GM18520 (cell line): Measurements from ENCODE around the gene RNF103.
"Not testable (repeated sequence)": the region's sequence is repeated elsewhere in the genome, so short reads cannot be mapped to it uniquely, and the experiment has no call there.

ENCODE experiments used
- ATAC-seq: cut with Tn5 transposase; IDR thresholded peaks from one replicate; pipeline ENCODE4 v1.9.1; 2021; ENCODE audit not compliant: unreplicated experiment

Gene RNF103

DNA sequence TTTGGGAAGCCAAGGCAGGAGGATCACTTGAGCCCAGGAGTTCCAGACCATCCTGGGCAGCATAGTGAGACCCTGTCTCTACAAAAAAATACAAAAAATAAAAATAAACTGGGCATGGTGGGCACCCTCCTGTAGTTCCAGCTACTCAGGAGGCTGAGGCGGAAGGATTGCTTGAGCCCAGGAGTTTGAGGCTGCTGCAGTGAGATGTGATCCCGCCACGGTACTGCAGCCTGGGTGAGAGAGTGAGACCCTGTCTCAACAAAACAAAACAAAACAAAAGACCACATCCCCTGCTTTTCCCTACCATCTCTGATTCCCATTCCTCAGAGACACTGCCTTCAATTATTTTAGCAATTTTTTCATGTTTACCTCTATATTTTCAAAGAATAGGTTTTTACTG is 3.9 kb upstream of the RNF103 start:
- ATAC-seq = no peak

DNA sequence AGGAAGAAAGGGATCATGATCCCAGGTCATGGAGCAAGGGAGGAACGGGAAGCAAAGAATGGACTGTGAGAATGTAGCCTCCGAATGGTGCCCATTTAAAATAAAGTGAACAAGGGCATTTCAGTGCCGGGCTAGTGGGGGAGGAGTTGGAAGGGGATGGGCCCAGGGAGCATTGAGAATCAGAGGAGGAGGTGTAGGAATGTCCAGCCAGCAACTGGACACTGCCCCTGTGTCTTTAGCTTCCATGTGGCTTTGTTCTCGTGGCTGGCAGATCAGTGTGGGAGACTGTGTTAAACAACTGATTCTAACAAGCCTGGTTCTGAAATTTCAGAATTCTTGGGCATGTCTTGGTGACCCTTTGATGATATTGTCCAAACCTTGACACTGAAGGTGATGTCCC is 1.4 kb upstream of the RNF103 start:
- ATAC-seq = no peak

DNA sequence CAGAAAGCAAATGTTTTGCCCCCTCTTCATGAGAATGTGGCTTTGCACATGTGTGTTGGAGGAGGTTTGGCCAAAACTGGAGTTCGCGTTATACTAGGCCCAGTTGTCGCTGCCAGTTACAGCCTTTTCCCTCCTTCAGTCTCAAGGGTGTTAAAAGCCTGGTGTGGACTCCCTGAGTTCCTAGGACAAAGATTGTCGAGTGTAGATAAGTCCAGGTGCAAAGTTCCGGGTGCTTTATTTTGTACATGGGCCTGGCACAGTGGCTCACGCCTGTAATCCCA is 542 bp upstream of the RNF103 start:
- no peak for ATAC-seq

DNA sequence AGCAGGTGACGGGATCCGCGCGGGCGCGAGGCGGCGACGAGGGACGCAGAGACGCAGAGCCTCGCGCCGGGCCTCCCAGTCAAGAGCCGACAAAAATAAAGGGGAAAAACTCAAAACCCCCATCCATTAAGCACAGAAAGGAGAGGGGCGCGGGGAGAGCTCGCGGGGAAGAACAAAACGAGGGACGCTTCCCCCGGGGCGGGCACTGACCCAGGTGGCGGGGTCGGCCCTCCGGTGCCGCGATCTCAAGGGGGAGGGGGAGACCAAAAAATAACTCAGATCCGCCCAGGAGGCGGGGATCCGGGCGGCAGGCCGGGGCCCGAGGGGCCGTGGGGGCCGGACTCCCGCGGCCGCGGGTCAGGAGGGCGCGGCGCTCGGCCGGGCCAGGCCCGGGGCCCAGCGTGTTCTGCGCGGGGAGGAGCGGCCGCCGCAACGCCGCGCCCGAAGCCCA is 597 bp downstream of the RNF103 start:
- ATAC-seq = peak; percentile 37

DNA sequence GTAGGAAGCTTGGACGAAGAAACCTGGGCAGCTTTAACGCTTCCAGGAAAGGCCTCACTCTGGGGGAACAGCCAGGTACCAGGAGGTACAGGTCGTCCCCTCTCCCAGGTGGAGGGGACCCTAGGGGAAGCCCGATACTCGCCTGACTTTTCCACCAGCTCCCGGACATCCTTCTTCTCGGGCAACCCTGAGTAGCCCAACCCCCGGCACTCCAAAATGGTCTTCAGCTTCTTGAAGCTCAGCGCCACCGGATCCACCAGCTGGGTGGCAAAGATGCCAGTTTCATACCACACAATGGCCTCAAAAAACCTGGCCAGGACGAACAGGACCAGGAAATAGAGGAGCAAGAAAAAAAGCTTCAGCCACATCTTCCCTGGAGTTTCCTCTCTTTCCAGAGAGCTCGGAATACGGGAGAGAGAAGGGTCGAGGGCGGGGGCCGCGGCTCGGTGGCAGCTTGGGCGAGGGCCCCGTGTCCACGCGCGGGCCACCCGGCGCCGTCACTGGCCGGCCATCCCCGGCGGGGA is 1.1 kb downstream of the RNF103 start:
- ATAC-seq = no peak

DNA sequence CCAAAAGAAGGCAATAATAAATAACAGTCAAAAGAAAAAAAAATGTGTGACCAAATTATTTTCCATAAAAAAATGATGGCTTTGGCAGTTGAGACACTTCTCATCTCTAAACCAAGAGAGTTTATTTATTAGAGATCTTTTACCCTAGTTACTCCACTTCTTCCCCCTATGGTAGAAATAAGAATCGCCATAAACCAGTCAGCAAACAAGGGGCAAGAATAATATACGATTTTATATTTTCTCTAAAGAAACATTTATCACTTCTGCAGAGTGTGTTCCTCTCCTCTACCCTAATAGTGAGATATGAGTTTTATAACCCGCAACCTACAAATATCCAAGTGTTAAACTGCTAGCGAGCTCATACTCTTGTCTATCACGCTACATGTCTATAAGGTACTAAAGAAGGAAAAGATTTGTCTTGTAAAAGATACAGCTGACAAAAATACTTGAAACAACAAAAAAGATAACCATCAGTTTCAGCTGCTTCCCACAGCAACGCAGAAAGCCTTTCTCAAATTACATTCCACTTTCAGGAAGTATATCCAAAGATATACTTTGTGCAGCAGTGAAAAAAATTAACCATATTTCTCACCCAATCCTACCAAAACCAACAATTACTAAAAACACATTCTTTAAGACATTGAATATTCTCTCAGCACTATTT is 2.3 kb downstream of the RNF103 start:
- no peak for ATAC-seq

DNA sequence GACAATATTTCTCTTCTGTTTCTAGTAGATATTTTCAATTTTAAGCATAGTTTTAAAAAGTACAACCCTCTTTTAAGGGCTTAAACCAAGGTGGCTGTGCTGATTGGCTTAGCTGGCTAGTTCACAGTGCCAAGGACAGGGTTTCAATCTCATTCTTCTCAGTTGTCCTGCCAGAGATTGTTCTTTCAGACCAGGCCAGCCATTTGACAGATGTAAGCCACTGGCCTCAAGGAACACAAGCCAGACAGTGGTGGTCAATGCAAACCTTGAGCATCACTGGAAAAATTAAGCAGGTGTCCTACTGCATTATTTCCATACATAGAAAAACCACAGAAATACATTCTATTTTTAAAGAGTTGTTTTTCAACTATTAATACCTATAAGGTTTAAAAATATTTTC is 5.9 kb downstream of the RNF103 start:
- ATAC-seq = no peak

DNA sequence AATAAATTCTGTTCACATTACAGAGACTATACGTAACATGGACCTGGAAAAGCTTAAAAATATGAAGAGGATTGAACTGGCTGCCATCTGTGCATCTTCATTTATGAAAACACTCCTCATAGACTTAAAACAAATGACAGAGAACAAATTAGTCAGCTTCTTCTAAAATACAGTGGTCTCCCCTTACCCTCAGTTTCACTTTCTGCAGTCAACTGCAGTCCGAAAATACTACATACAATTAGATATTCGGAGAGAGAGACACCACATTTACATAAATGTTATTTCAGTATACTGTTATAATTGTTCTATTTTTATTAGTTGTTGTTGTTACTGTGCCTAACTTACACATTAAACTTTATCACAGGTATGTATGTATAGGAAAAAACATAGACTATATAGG is 6.5 kb downstream of the RNF103 start:
- no peak for ATAC-seq

DNA sequence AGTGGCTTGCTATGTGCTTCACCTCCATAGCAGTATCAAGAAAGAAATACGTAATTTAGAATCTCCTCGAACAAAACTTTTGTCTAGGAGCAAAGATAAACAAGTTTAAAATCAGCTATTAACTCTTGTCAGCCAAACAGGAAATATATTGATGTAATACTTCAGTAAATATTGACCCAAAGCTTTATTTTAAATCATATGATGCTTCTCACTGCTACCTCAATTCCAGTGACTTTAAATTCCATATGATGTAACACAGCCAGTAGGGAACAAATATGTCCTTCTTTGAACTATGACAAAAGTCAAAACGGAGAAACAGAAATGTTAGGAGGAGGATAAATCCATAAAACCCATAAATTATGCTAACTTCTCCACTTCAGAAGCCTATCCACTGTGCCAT is 7.2 kb downstream of the RNF103 start:
- ATAC-seq = no peak

DNA sequence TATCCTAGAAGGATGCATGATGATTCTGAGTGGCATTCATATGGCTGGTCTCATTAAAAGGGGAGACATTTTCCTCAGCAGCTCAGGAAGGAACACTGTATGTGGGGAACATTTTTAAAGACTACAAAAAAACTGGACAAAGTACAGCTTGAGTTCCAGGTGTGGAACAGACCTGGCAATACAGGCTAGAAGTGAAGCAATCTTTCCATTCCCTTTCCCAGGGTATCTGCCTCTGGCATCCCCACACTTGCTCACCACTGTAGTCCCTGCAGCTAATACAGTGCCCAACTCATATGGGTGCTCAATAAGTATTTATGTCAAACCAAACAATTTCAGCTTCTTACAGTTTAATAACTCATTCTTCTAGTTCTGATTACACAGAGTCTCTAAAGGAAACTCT is 8.1 kb downstream of the RNF103 start:
- no peak for ATAC-seq

DNA sequence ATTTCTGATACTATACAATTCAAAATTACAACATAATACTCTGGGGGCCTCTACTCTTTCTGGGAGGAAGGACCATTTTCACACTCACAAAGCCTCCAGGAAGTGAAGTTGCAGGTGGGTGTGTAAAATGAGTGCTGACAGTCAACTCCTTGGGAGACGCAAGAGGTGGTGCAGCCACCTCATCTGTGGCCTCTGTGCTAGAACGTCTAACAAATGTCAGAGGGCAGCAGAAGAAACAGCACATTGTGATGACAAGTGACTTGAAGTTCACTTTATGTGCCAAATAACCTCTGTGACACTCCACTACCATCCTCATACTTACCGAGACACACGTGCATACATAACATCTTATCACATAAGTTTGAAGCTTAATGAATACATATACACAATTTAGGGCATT is 10.2 kb downstream of the RNF103 start:
- no peak for ATAC-seq

DNA sequence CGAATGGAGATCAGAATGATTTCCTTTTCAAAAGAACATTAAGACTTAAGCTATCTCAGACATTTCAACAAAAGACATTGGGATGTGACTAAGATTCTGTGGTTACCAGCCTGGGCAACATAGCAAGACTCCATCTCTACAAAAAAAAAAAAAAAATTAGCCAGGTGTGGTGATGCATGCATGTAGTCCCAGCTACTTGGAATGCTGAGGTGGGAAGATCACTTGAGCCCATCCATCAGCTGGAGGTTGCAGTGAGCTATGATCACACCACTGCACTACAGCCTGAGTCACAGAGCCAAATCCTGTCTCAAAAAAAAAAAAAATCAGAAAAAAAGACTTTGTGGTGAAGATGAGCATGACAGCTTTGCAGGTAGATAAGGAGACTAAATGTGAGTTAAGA is 12.8 kb downstream of the RNF103 start:
- no peak for ATAC-seq

DNA sequence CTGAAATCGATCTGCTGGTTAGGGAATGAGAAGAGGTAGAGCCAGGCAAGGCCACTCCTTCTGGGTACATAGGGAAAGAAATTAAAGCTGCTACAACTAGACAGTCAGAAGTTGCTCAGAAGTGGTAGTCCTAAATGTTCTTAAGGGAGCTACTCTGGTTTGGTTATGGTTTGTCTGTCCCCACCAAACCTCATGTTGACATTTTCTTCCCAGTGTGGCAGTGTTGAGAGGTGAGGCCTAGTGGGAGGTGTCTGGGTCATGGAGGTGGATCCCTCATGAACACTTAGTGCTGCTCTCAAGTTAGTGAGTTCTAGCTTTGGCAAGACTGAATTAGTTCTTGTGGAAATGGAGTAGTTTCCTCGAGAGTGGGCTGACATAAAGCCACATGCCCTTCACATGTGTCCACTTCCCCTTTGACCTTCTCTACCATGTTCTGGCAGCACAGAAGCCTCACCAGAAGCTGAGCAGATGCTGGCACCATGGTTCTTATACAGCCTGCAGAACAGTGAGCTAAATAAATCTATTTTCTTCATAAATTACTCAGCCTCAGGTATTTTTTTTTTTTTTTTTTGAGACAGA is 14.7 kb downstream of the RNF103 start:
- no peak for ATAC-seq

DNA sequence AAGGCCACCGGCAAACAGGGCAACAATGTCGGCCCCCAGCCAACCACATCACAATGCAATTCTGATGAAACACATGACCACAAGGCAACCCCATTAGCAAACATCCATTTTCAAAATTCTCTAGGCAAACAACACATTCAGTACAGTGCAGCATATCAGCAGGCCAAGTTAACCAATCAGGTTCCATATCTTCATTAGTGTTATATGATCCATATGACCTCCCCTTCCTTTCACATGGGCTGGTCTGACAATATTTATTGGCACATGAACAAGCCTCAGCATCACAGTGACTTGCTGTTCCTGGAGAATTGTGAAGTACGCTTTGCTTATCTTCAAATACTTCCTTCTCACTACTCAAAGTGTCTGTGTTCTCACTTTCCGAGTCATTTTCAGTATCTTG is 19.8 kb downstream of the RNF103 start:
- no peak for ATAC-seq

DNA sequence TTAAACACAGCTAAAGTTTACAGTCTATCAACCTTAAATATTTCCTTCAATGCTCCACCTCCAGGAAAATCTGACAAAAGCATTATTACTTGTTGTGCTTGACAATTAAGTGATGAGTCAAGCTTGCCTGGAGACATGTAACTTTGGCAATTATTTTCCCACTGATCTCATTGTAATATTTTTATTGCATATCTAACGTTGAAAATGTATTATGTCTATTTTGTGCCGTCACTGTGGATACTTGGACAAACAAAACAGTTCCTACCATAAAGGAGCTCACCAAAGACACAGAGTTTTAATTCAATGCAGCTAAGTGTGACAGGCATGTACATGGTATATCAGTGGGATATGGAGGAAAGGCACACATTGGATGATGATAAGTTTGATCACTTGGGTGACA is 24.7 kb downstream of the RNF103 start:
- no peak for ATAC-seq

DNA sequence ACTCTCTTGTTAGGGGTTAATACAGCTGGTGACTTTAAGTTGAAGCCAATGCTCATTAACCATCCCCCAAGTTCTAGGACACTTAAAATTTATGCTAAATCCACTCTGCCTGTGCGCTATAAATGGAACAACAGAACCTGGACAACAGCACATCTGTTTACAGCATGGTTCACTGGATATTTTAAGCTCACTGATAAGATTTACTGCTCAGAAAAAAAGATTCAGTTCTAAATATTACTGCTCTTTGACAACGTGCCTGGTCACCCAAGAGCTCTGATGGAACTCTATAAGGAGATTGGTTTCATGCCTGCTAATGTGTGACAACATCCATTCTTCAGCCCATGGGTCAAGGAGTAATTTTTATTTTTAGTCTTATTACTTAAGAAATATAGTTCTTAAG is 27.5 kb downstream of the RNF103 start:
- no peak for ATAC-seq

DNA sequence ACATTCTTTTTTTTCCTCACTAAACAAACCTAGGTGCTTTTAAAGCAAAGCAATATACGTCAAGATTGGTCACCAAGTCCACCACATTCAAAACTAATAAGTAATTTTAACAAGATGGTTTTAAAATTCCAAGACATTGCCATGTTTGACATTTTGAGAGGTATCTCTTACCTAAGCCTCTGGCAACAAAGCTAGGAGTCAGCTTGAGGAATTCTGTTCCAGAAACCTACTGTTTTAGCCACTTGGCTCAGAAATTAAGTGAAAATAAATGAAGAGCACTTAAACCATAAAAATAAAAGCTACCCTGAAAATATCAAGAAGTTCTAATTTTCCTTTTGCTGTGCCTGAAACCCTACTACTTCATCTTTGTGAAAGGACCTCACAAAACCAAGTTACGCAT is 30.4 kb downstream of the RNF103 start:
- no peak for ATAC-seq

DNA sequence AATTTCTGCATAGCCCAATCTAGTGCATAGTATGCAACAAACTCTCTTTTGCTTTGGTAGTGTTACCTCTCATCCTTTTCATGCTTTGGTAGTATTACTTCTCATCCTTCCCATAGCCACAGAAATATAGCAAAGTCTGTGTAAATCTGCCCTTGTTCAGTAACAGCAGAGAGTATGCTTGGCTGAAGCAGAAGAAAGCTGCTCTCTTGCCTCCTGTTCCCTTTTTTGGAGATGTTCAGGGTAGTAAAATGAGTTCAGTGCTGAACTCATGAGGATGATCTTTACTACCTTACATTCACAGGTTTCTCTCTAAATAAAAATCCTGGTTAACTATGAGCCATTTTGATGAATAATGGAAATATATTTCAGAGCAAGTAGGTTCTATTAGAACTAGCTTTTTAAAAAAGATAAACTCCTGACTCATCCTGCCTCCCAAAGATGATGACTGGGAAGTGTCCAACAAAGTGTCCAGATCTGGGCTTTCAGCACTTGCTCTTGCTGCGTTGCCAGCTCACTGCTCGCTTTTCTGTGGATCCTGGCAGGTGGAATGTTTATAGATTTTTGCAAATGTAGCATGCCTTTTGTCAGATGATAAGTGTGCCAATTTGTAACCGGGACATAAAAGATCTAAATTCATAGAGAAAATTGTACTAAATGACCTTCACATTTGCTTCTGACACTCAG is 31.0 kb downstream of the RNF103 start:
- ATAC-seq = no peak

DNA sequence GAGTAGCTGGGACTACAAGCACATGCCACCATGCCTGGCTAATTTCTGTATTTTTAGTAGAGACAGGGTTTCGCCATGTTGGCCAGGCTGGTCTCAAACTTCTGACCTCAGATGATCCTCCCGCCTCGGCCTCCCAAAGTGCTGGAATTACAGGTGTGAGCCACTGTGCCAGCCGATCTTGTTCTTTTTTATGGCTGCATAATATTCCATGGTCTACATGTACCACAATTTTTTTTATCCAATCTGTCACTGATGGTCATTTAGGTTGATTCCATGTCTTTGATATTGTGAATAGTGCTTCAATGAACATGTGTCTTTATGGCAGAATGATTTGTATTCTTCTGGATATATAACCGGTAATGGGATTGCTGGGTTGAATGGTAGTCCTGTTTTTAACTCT is 34.0 kb downstream of the RNF103 start:
- ATAC-seq = not testable (repeated sequence)

DNA sequence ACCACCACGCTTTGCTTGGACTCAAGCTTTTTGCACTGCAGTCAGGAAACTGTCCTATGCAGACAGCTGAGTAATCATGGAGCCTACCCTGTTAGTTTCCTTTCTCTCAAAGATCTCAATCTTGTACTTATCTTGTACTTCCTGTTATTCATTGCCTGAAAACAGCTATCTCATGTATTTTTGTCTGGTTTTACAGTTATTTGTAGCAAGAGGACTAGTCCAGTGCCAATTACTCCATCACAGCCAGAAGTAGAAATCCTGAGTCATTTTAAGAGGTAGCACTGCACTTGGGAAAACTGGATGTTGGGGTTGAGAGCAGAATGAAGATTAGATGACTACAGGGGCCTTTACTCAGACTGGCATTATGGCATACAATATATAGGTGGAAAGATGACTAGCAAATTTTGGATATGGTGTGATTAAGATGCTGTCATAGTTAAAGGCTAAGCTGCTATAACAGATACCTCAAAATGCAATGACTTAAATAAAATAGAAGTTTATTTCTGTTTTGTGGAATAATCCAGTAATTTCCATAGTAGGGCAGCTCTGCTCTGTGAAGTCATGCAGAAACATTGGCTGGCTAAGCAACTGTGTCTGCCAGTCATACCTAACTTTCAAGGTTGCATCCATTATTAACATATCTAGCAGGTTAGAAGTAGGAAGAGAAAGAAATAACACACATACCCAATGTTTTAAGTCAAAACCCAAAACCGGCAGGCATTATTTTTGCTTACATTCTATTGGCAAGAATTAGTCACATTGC is 39.3 kb downstream of the RNF103 start:
- ATAC-seq = no peak

DNA sequence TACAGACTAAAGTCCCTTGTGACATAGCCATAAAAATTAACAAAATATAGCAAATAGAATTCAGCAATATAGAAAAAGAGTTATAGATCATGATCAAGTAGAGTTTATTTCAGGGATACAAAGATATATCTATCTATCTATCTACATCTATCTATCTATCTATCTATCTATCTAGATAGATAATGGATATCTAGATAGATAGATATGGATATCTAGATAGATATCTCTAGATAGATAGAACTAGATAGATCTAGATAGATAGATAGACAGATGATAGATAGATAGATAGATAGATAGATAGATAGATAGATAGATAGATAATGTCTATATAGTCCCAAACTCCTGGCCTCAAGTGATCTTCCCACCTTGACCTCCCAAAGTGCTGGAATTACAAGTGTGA is 43.1 kb downstream of the RNF103 start:
- no peak for ATAC-seq
